NT2/D1 (cell line): Measurements from ENCODE around the gene MYBPC1.
"Not testable (repeated sequence)": the region's sequence is repeated elsewhere in the genome, so short reads cannot be mapped to it uniquely, and the experiment has no call there.

Source experiments
- SUZ12 ChIP-seq: IDR thresholded peaks from 2 replicates; pipeline ENCODE4 v1.6.1; 2011; ENCODE audit not compliant: insufficient read length, insufficient read depth; ENCODE audit errors: extremely low read depth
- YY1 ChIP-seq: IDR thresholded peaks from 2 replicates; pipeline ENCODE4 v1.6.1; 2011; ENCODE audit not compliant: insufficient read length, insufficient read depth
- ZNF274 ChIP-seq: IDR thresholded peaks from 2 replicates; pipeline ENCODE4 v1.6.1; 2011; ENCODE audit warnings: mild to moderate bottlenecking, low read depth, low read length

GRCh38 chr12:101681627-101682026, 86.9 kb downstream of the MYBPC1 start:
- TF ChIP-seq ZNF274, SUZ12, YY1: not testable (repeated sequence)
